ENCODE measurements around the gene CCDC197.

Gene CCDC197

DNA sequence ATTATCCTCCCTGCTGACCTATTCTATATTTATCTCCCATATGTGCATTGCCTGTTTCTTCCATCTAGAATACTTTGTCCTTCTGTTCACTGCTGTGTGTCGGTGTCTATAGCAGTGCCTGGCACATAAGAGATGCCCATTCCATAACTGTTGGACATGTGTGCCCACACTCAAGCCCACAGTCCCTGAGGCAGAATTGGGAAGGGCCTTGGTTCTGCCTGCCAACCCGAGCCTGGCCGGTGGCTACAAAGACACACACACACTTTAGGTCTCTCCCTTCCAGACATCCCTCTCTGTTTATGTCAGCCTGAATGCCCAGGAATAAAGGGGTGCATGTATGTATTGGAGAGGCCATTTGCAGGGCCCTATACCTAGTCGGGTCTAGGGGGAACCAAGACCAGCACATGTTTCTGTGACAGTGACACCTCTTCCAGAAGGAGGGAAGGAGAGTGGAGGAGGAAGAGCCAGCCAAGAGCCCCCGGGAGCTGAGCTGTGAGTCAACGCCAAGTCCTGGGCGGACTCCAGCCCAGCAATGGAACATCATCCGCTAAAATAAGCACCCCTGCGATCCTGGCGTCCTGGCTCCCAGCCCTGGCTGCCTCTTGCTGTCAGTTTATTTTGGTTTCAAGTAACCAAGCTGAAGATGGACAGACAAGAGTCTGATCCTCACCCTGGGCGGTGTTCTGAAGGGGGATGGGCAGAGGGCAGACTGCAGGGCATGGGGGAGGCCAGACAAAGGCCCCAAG is 16.5 kb upstream of the CCDC197 start:
- DNase-seq: no peak

DNA sequence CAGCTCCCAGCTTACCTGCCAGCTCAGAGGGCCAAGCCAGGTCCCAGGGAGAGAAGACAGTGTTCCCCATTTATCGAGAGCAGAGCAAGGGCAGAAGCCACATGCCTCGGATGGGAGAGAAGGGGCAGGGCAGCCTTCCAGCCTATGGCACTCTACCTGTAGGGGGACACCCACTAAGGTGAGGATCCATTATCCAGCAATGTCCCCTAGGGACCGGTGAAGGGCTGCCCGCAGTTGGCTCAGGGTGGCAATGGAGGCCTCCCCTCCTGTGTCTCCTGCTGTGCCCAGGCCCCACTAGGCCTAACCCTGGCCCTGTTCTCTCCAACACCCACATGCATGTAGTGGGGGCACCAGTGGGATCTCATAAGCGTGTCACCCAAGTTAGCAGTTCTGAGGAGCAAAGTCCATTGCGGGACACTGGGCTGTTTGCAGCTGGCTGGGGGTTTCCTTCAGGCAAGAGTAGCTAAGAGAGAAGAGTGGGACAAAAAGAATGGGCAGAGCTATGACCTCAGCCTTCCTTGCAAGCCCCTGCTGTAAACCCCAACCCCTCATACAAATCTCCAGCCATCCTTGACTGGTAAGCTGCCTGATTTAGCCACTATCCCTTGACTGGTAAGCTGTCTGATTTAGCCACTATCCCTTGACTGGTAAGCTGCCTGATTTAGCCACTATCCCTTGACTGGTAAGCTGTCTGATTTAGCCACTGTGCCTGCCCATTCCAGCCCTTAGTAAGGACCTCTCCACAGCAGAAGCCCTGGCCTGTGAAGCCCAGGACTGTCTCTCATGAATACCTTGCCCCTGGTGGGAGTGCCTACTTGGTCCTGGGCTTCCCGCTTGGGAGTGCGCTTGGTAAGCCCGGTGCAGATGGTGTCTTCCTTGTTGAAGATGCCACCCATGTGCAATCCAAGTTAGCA is 15.5 kb upstream of the CCDC197 start:
- no peak for DNase-seq

- no peak for DNase-seq
Measured at GRCh38 chr14:93982230-93983007, 14.7 kb upstream of the CCDC197 start.

DNA sequence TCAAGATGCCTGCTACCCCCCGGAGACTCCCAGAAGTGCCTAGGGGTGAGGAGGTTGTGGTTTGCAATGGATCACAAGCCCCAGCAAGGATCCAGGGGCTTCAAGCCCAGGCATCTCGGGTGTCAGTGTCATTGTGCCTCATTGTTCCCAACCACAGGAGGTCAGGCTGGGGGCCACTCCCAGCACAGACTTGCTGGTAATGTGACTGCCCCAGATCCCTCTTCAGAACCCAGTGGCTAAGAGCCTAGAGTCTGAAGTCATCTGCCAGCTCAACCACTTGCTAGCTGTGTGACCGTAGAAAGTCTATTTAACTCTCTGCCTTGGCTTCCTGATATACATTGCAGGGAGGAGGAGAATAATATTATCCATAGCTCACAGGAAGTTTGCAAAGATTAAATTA is 13.0 kb upstream of the CCDC197 start:
- DNase-seq: no peak

DNA sequence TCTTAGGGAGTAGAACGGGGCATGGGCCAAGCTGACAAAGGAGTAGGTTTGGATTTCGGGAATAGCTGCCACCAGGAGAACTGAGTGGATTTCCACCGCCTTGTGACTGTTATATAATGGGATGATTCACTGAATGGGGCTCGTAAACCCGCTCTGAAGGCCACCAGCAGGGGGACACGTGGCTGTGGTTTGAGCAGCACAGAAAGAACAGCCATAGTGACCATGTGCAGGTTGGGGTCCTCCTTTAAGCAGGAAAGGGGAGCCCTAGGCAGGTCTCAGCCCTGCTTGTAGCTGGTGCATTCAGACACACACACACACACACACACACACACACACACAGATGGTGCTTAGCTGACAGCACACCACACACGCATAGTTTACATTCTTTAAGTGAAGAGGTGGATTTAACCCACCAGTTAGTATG is 12.1 kb upstream of the CCDC197 start:
- DNase-seq: peak; percentile 84

GRCh38 chr14:93986955-93987354 is 10.1 kb upstream of the CCDC197 start:
- DNase-seq: no peak

DNA sequence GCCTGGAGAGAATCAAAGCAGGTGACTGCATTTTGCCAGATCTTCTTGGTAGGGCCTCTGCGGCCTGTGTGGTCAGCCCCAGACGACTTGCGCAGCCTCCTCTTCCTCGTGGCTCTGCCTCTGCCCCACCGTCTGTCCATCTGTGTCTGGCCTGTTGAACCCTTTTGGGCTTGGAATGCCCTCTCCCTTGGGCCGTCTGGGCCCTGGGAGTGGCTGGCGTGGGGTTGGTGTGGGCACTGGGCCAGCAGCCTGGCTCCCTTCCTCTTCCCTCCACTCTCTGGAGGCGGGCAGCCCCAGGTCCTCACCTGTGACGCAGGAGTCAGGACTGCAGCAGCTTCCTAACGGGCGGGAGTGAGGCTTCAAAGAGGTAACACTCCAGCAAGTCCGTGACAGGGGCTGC is 9.7 kb upstream of the CCDC197 start:
- DNase-seq: no peak

GRCh38 chr14:93987815-93988476 is 9.2 kb upstream of the CCDC197 start:
- DNase-seq: no peak

DNA sequence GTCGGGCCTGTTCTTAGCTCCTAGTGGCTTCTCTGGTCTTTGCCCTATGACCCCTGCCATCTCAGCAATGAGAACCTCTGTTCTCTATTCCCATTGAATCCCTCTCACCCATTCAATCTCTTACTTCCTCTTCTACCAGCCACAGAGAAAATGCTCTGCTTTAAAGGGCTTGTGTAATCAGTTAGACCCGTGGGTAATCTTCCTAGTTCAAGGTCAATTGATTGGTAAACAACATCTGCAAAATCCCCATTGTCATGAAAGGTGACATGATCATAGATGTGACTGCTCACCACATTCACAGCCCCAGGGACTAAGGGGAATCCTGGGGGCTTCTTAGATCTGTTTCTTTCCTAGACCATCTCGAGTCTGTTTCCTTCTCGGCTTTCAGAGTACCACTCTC is 7.2 kb upstream of the CCDC197 start:
- no peak for DNase-seq

- DNase-seq: no peak
Measured at GRCh38 chr14:93991212-93991611, 5.9 kb upstream of the CCDC197 start.

DNA sequence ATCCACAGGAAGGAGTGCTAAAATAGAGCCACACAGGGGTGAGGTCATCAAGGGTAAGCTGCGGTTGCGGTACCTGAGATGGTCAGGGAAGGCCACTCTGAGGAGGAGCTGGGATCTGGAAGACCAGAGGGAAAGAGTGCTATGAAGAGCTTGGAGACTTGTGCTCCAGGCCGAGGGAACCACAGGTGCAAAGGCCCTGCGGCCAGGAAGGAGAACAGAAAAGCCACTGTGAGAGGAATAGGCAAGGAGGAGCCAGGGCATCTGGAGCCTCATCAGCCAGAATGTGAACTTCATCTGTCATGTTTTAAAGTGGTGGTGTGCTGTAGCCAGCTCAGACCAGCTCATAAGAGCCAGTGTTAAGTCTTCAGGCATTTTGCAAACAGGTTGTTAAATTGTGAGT is 5.5 kb upstream of the CCDC197 start:
- DNase-seq: no peak

GRCh38 chr14:93993382-93993781 is 3.7 kb upstream of the CCDC197 start:
- DNase-seq: no peak

GRCh38 chr14:93994919-93995682 is 2.0 kb upstream of the CCDC197 start:
- DNase-seq: no peak

- DNase-seq: no peak
Measured at GRCh38 chr14:93996130-93996695, 888 bp upstream of the CCDC197 start.

GRCh38 chr14:93997916-93998870 is 1.1 kb downstream of the CCDC197 start:
- no peak for DNase-seq

- no peak for DNase-seq
Measured at GRCh38 chr14:93998871-93999403, 1.8 kb downstream of the CCDC197 start.

GRCh38 chr14:93999573-93999972 is 2.5 kb downstream of the CCDC197 start:
- no peak for DNase-seq

- DNase-seq: no peak
Measured at GRCh38 chr14:94000267-94000666, 3.2 kb downstream of the CCDC197 start.

DNA sequence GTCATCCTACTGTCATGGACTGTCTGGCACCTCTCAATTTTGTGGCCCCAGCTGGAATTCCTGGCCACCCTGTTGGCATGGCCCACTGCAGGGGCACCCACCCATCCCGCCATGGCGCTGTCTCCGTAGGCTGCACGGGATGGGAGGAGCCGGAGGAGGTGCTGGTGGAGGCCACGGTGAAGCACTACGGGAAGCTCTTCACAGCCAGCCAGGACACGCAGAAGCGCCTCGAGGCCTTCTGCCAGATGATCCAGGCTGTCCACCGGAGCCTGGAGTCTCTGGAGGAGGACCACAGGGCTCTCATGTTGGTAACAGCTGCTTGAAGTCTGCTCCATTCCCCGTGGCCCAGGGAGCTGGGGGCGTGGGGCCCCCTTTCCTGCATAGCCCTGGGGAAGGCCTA is 3.9 kb downstream of the CCDC197 start:
- DNase-seq: no peak
